ENCODE measurements around the gene SNAPC3. TPM values are rescaled to one million over a fixed set of nuclear protein-coding genes. Genes with fewer than 3 reads are reported as not detected.

Gene SNAPC3
- total and polyA plus RNA-seq, 2 experiments from 2014 or later: 31.2 to 44.3 TPM

DNA sequence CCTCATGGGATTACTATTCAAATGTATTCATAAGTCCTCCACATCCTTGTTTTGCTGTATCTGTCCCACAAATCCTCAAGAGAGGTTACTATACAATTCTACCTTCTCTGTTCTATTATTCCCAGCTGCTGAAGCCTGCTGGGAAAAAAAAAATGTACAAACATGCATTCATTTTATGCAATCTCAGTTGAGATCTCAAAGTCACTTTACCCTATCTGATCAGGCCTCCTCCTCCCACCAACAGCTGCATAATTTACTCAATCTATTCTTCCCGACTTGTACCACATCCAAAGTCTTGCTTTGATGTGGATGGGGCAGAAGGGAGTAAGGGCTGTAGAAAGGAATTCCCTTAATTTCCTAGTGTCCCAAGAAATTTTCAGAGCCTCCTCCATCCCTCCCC is 59.5 kb downstream of the SNAPC3 start:
- no peak for TF ChIP-seq EZH2phosphoT487 (IDR thresholded peaks at IDR 0.05; ENCODE audit: insufficient read depth, low read depth)
- no peak for TF ChIP-seq EZH2 (IDR thresholded peaks at IDR 0.05; ENCODE audit: insufficient read depth, poor library complexity, severe bottlenecking)
- Histone ChIP-seq H3K27me3 (replicated peaks; ENCODE audit: insufficient read depth) (no peaks in the 10 kb centered on the region), H3F3A (ENCODE audit: insufficient read depth) (peaks cover 16% of the 10 kb centered on the region), H3K9me3 (ENCODE audit: low read depth) (no peaks in the 10 kb centered on the region), H3K4me1 (ENCODE audit: insufficient read depth) (peaks cover 8% of the 10 kb centered on the region), H3K4me2 (ENCODE audit: unreplicated experiment) (no peak overlapping the region), H3K9ac (no peak overlapping the region), H2AFZ (no peak overlapping the region), H3K27ac (no peak overlapping the region), H3K36me3 (ENCODE audit: low read depth) (peaks cover 4% of the 10 kb centered on the region; the same call in 1 of the 2 replicates), H3K79me2 (ENCODE audit: insufficient read depth) (no peaks in the 10 kb centered on the region), H3K9me2 (ENCODE audit: insufficient read depth) (no peaks in the 10 kb centered on the region), H4K20me1 (ENCODE audit: insufficient read depth) (no peaks in the 10 kb centered on the region), H3K4me3 (no peak overlapping the region)
- in situ Hi-C loops (cut with MboI): no loop called here
- no peak for DNase-seq
- WGBS, 2 experiments (ENCODE audit: low coverage in 1 of 2, low lambda C conversion rate in 2 of 2, missing lambda C conversion rate in 2 of 2): 56 to 81% methylated on average over 1 of the region's 1 CpG

DNA sequence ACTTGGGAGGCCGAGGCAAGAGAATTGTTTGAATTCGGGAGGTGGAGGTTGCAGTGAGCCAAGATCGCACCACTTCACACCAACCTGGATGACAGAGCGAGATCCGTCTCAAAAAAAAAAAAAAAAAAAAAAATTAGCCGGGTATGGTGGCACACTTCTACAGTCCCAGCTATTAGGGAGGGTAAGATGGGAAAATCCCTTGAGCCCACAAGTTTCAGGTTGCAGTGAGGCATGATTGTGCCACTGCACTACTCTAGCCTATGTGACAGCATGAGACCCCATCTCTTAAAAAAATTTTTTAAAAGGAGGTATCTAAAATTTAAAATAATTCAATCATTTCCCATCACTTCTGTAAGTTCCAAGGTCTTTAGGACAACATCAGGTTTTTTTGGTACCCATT is 62.1 kb downstream of the SNAPC3 start:
- no peak overlapping the region for H3K4me2 ChIP-seq (ENCODE audit: unreplicated experiment)
- no peak overlapping the region for H2AFZ ChIP-seq
- no peaks in the 10 kb centered on the region for H3K79me2 ChIP-seq (ENCODE audit: insufficient read depth)
- no peaks in the 10 kb centered on the region for H3K36me3 ChIP-seq (ENCODE audit: low read depth)
- no peaks in the 10 kb centered on the region for H3K9me2 ChIP-seq (ENCODE audit: insufficient read depth)
- H3K9ac ChIP-seq: no peak overlapping the region
- no peaks in the 10 kb centered on the region for H3K27me3 ChIP-seq (replicated peaks; ENCODE audit: insufficient read depth)
- no peaks in the 10 kb centered on the region for H4K20me1 ChIP-seq (ENCODE audit: insufficient read depth)
- H3K27ac ChIP-seq: no peak overlapping the region
- WGBS, 2 experiments (ENCODE audit: low coverage in 1 of 2, low lambda C conversion rate in 2 of 2, missing lambda C conversion rate in 2 of 2): 80 to 82% methylated on average over 6 of the region's 6 CpGs
- H3K4me3 ChIP-seq: no peak overlapping the region
- no peak for TF ChIP-seq EZH2phosphoT487 (IDR thresholded peaks at IDR 0.05; ENCODE audit: insufficient read depth, low read depth)
- TF ChIP-seq EZH2 (IDR thresholded peaks at IDR 0.05; ENCODE audit: insufficient read depth, poor library complexity, severe bottlenecking): no peak
- no peaks in the 10 kb centered on the region for H3K9me3 ChIP-seq (ENCODE audit: low read depth)
- peaks cover 8% of the 10 kb centered on the region for H3K4me1 ChIP-seq (ENCODE audit: insufficient read depth)
- in situ Hi-C loops (cut with MboI): no loop called here
- DNase-seq: no peak
- H3F3A ChIP-seq (ENCODE audit: insufficient read depth): peaks cover 12% of the 10 kb centered on the region

DNA sequence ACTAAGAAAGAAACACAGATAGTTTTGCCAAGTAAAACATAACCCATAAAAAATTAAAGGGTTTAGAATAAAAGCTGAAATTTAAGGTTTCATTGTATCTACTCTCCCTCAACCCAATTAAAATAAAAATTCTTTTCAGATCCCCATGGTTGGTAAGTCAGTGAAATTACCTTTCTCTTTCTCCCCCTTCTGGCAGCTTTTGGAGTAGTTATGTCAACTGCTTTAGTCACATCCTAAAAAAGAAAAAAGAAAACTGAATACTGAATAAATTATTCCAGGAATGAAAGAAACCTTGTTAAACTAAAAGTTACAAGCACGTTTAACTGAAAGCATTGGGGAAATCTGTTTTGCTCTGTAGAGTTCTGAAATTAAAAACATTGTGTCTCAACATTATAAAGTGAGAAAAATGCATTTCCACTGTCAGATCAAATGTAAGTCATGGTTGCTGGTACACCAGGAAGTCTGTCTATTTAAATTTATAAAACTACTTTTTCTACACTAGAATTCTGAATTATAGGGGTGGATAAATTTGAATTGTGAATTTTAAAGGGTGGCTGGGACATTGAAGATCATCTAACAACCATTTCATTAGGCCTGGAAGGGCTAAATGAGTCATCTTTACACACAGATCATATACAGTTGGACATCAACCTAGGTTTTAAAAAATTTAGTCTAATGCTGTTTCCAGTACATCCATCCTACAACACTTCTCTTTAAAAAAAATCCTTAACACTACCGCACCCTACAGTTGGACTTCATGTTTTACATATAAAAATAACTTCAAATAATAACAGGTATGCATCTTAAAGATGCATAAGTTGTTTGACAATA is 63.4 kb downstream of the SNAPC3 start:
- in situ Hi-C loops (cut with MboI): no loop called here
- Histone ChIP-seq H3K36me3 (ENCODE audit: low read depth) (no peaks in the 10 kb centered on the region), H3K9me2 (ENCODE audit: insufficient read depth) (no peaks in the 10 kb centered on the region), H3K27me3 (replicated peaks; ENCODE audit: insufficient read depth) (no peaks in the 10 kb centered on the region), H3K9ac (no peak overlapping the region), H3K4me1 (ENCODE audit: insufficient read depth) (peaks cover 8% of the 10 kb centered on the region), H3F3A (ENCODE audit: insufficient read depth) (no peaks in the 10 kb centered on the region; the same call in 1 of the 2 replicates), H3K4me3 (no peak overlapping the region), H4K20me1 (ENCODE audit: insufficient read depth) (no peaks in the 10 kb centered on the region), H2AFZ (peak overlapping the region; percentile 19; the same call in 1 of the 2 replicates), H3K27ac (no peak overlapping the region), H3K79me2 (ENCODE audit: insufficient read depth) (no peaks in the 10 kb centered on the region), H3K9me3 (ENCODE audit: low read depth) (no peaks in the 10 kb centered on the region), H3K4me2 (ENCODE audit: unreplicated experiment) (no peak overlapping the region)
- no peak for TF ChIP-seq EZH2 (IDR thresholded peaks at IDR 0.05; ENCODE audit: insufficient read depth, poor library complexity, severe bottlenecking)
- no peak for TF ChIP-seq EZH2phosphoT487 (IDR thresholded peaks at IDR 0.05; ENCODE audit: insufficient read depth, low read depth)
- DNase-seq: peak; percentile 58
- WGBS, 2 experiments (ENCODE audit: low coverage in 1 of 2, low lambda C conversion rate in 2 of 2, missing lambda C conversion rate in 2 of 2): 48 to 51% methylated on average over 2 of the region's 2 CpGs

DNA sequence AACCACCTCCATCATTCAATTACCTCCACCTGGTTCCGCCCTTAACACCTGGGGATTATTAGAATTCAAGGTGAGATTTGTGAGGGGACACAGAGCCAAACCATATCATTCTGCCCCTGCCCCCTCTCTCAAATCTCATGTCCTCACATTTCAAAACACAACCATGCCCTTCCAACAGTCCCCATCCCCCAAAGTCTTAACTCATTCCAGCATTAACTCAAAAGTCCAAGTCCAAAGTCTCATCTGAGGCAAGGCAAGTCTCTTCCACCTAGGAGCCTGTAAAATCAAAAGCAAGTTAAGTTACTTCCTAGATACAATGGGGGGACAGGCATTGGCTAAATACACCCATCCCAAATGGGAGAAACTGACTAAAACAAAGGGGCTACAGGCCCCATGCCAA is 69.3 kb downstream of the SNAPC3 start:
- Histone ChIP-seq H3K27ac (no peak overlapping the region), H3K4me2 (ENCODE audit: unreplicated experiment) (no peak overlapping the region), H3K4me3 (no peak overlapping the region), H3F3A (ENCODE audit: insufficient read depth) (no peaks in the 10 kb centered on the region), H3K9me2 (ENCODE audit: insufficient read depth) (no peaks in the 10 kb centered on the region), H3K79me2 (ENCODE audit: insufficient read depth) (peaks cover 15% of the 10 kb centered on the region; the same call in 1 of the 2 replicates), H3K9ac (no peak overlapping the region), H2AFZ (no peak overlapping the region), H3K9me3 (ENCODE audit: low read depth) (no peaks in the 10 kb centered on the region), H3K36me3 (ENCODE audit: low read depth) (peaks cover 3% of the 10 kb centered on the region; the same call in 1 of the 2 replicates), H3K4me1 (ENCODE audit: insufficient read depth) (no peaks in the 10 kb centered on the region), H4K20me1 (ENCODE audit: insufficient read depth) (no peaks in the 10 kb centered on the region; the same call in 1 of the 2 replicates), H3K27me3 (replicated peaks; ENCODE audit: insufficient read depth) (no peaks in the 10 kb centered on the region)
- TF ChIP-seq EZH2 (IDR thresholded peaks at IDR 0.05; ENCODE audit: insufficient read depth, poor library complexity, severe bottlenecking) (no peak), EZH2phosphoT487 (IDR thresholded peaks at IDR 0.05; ENCODE audit: insufficient read depth, low read depth) (no peak)
- in situ Hi-C loops (cut with MboI): no loop called here
- WGBS, 2 experiments (ENCODE audit: low coverage in 1 of 2, low lambda C conversion rate in 2 of 2, missing lambda C conversion rate in 2 of 2): 96 to 100% methylated on average over 1 of the region's 1 CpG
- no peak for DNase-seq

Measured in GM23248 (cell line).